ENCODE measurements around the gene HOXA7.

HOXA7 gene

DNA sequence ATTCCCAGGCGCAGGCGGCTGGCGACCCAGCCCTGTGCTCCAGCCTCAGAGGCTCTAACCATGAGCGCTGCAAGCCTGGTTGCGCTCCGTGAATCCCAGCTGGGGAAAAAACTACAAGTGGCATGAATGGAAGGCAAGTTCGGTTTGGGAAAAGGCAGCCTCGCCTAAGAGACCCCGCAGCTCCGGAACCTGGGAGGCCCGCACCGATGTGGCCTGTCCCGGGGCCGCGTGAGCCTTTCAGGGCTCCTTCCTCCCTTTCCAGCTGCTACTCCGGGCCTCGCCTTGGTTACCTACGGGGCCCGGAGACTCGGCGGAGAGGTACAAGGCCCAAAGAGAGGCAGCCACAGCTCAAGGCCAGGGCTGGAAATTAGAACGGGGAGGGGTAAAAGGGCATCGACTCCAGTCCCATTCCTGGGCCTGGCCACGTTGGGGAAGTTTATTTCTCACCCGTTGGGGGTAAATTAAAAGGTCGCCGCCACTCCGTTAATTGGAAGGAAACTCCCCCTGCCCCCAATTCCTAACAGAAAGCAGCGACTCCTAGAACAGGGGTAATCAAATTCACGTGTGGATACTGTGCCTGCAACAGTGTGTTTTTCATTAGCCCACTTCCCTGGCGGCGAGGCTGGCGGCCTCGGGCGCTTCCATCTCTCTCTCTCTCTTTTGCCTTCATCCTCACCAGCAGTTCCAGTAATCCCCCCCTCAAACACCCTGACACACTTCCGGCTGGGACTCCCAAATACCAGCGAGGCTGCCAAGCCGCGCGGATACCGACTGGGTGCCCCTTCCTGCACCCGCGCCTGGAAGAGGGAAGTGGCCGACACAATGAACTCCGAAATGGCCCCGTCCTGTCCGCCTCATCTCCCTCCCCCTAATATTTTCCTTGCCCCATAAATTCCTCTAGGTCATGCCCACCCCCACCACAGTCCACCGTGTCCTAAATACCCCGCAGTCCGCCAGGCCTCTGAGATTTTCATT, 10.3 kb upstream of the HOXA7 start:
- H3K4me3 ChIP-seq (ENCODE audit: low read depth, low read length) = no peak overlapping the region
- TF ChIP-seq POLR2A (IDR thresholded peaks at IDR 0.05; ENCODE audit: extremely low read depth, insufficient read length) = no peak
- no peak for TF ChIP-seq MYC (IDR thresholded peaks at IDR 0.05; ENCODE audit: low read depth, low read length)
- TF ChIP-seq, protein P1, sequence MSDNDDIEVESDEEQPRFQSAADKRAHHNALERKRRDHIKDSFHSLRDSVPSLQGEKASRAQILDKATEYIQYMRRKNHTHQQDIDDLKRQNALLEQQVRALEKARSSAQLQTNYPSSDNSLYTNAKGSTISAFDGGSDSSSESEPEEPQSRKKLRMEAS (IDR thresholded peaks at IDR 0.05; ENCODE audit: low read depth, low read length) = no peak
- TF ChIP-seq, protein P2, sequence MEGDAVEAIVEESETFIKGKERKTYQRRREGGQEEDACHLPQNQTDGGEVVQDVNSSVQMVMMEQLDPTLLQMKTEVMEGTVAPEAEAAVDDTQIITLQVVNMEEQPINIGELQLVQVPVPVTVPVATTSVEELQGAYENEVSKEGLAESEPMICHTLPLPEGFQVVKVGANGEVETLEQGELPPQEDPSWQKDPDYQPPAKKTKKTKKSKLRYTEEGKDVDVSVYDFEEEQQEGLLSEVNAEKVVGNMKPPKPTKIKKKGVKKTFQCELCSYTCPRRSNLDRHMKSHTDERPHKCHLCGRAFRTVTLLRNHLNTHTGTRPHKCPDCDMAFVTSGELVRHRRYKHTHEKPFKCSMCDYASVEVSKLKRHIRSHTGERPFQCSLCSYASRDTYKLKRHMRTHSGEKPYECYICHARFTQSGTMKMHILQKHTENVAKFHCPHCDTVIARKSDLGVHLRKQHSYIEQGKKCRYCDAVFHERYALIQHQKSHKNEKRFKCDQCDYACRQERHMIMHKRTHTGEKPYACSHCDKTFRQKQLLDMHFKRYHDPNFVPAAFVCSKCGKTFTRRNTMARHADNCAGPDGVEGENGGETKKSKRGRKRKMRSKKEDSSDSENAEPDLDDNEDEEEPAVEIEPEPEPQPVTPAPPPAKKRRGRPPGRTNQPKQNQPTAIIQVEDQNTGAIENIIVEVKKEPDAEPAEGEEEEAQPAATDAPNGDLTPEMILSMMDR (IDR thresholded peaks at IDR 0.05; ENCODE audit: low read depth, low read length) = no peak
- DNase-seq (ENCODE audit: low read depth) = no peak

DNA sequence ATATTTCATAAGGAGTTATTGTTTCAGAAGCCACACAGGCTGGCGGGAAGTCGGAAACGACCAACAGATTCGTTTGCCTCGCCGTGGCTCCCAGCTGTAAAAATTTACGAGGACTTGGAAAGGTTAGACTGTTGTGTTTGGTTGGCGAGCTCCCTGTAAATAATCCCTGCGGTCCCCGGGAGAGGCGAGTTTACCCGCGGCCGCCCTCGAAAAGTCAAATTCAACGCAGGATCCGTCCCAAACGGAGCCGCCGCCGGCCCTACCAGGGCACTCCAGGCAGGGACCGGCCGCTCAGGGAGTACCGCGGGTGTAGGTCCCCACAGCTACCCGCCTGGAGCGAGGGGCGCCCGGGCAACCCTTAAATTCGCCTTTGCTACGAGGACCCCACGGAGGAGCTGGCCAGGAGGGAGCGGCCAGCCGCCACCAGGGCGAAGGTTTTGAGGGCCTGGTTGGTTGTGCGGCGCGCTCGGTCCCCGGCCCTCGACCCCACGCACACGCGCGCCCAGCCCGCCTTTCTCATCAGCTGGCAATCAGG, 9.6 kb upstream of the HOXA7 start:
- DNase-seq (ENCODE audit: low read depth) = no peak
- TF ChIP-seq MYC (IDR thresholded peaks at IDR 0.05; ENCODE audit: low read depth, low read length) = no peak
- TF ChIP-seq, protein P1 (IDR thresholded peaks at IDR 0.05; ENCODE audit: low read depth, low read length) = no peak
- TF ChIP-seq, protein P2 (IDR thresholded peaks at IDR 0.05; ENCODE audit: low read depth, low read length) = no peak
- TF ChIP-seq POLR2A (IDR thresholded peaks at IDR 0.05; ENCODE audit: extremely low read depth, insufficient read length) = no peak
- H3K4me3 ChIP-seq (ENCODE audit: low read depth, low read length) = no peak overlapping the region

DNA sequence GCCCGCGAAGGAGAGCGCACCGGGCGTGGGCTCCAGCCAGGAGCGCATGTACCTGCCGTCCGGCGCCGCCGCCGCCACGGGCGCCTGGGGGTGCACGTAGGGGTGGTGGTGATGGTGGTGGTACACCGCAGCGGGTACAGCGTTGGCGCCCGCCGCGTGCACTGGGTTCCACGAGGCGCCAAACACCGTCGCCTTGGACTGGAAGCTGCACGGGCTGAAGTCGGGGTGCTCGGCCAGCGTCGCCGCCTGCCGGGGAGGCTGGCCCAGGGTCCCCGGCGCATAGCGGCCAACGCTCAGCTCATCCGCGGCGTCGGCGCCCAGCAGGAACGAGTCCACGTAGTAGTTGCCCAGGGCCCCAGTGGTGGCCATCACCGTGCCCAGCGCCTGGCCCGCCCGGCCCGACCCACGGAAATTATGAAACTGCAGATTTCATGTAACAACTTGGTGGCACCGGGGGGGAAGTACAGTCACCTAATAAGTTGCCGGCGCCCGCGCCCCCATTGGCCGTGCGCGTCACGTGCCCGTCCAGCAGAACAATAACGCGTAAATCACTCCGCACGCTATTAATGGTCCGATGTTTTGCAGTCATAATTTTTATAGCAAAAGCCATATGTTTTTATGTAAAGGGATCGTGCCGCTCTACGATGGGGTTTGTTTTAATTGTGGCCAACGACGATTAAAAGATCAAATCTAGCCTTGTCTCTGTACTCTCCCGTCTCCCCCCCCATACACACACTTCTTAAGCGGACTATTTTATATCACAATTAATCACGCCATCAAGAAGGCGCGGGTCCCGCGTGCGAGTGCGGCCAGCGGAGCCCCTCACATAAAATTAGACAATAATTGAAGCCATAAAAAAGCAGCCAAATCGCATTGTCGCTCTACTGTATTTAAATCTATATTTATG, 8.9 kb upstream of the HOXA7 start, which contains the start of gene HOXA9:
TSS of gene HOXA9 (minus strand) at position 449 of the 907 bp plus-strand sequence. CDS start at position 369, 80 bp downstream.
- no peak for DNase-seq (ENCODE audit: low read depth)
- TF ChIP-seq POLR2A (IDR thresholded peaks at IDR 0.05; ENCODE audit: extremely low read depth, insufficient read length) = no peak
- TF ChIP-seq, protein P2 (IDR thresholded peaks at IDR 0.05; ENCODE audit: low read depth, low read length) = no peak
- H3K4me3 ChIP-seq (ENCODE audit: low read depth, low read length) = no peak within 1 kb of the TSS

DNA sequence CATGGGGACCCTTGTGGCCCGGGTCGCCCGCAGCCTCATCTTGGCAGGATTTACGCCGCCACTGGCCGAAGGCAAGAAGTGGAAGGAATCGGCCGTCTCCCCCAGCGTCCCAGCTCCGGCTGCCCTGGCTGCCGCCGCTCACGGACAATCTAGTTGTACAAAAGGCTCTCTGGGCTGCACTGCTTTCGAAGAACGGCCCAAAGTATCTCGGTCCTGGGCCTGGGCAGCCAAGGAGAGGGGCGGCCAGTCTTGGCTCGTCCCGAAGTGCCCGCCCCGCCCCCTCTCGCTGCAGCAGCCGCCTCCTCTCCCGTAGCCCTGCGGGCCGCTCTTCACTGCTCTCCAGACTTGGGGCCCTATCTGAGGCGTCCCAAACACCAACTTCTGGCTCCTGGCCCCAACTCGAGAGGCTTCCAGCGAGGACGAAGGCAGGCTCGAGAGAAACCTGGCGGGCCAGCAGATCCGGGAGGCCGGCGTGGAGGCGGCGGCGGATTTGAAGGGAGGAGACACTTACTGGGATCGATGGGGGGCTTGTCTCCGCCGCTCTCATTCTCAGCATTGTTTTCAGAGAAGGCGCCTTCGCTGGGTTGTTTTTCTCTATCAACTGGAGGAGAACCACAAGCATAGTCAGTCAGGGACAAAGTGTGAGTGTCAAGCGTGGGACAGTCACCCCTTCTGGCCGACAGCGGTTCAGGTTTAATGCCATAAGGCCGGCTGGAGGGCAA, 8.1 kb upstream of the HOXA7 start:
- no peak for DNase-seq (ENCODE audit: low read depth)
- TF ChIP-seq MYC (IDR thresholded peaks at IDR 0.05; ENCODE audit: low read depth, low read length) (no peak), POLR2A (IDR thresholded peaks at IDR 0.05; ENCODE audit: extremely low read depth, insufficient read length) (no peak)
- TF ChIP-seq, protein P1 (IDR thresholded peaks at IDR 0.05; ENCODE audit: low read depth, low read length) = no peak
- TF ChIP-seq, protein P2 (IDR thresholded peaks at IDR 0.05; ENCODE audit: low read depth, low read length) = no peak
- no peak overlapping the region for H3K4me3 ChIP-seq (ENCODE audit: low read depth, low read length)

DNA sequence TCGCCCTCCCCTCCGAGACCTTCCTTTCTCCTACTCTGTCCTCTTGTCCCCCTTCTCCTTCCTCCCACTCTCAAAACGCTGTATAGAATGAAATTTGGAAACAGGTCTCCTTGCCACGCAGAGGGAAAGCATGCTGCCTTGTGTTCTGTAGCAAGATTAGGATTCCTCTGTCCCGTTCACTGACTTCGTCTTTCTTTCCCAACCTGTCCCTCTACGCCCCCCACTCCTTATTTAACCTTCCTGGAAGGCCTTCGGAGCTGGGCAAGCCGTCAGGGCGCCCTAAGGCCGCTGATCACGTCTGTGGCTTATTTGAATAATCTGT, 7.5 kb upstream of the HOXA7 start:
- H3K4me3 ChIP-seq (ENCODE audit: low read depth, low read length) = no peak overlapping the region
- DNase-seq (ENCODE audit: low read depth) = no peak
- TF ChIP-seq, protein P1 (IDR thresholded peaks at IDR 0.05; ENCODE audit: low read depth, low read length) = no peak
- TF ChIP-seq POLR2A (IDR thresholded peaks at IDR 0.05; ENCODE audit: extremely low read depth, insufficient read length) (no peak), MYC (IDR thresholded peaks at IDR 0.05; ENCODE audit: low read depth, low read length) (no peak)
- TF ChIP-seq, protein P2 (IDR thresholded peaks at IDR 0.05; ENCODE audit: low read depth, low read length) = no peak

All from NB4 (cell line).